ENCODE results near the gene LAMB4. TPM values are rescaled to one million over a fixed set of nuclear protein-coding genes. Genes with fewer than 3 reads are reported as not detected.

Gene LAMB4
- total and polyA plus RNA-seq, 2 experiments from 2014 or later, result not detected

DNA sequence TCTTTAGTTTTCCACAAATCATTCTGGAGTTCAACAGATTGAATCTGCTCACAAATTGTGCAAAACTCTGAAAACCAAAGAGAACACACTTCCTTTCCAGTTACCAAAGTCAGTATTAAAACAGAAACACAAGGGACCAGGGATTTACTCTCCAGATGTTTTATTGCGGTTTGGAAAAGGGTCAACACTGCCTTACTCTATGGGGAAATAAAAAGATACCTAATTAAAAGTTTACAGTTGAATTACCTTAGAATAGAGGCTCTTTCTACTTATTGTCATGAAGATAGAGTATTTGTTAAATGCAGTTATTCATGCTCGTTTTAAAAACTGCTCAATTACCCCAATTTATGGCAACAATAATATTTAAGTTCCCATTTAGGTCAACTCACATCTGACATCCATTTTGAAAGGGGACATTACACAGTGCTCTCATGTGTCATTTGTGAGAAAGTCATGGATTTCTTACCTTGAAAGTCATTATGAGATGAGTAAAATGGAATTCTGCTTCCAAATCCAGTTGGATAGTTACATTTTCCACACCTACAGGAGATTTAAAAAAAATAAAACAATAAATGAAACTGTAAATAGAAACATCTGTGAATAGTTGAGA is 135.6 kb downstream of the LAMB4 start:
- Histone ChIP-seq H4K20me1 (replicated peaks; ENCODE audit: insufficient read depth) (no peaks in the 10 kb centered on the region), H3K4me1 (ENCODE audit: insufficient read depth) (peaks cover 22% of the 10 kb centered on the region), H2AFZ (no peak overlapping the region), H3K79me2 (replicated peaks; ENCODE audit: insufficient read depth) (no peaks in the 10 kb centered on the region), H3K36me3 (ENCODE audit: insufficient read depth) (peaks cover 4% of the 10 kb centered on the region), H3K4me2 (0 out of 2 replicates have a peak overlapping the region, but pooled peaks have one; percentile 29), H3K4me3 (no peak overlapping the region), H3K27me3 (ENCODE audit: insufficient read depth) (no peaks in the 10 kb centered on the region), H3K9me2 (ENCODE audit: insufficient read depth) (no peaks in the 10 kb centered on the region), H3F3A (replicated peaks; ENCODE audit: low read depth) (no peaks in the 10 kb centered on the region), H3K27ac (ENCODE audit: low read depth) (no peak overlapping the region)
- no peak overlapping the region for H3K4me3 Mint-ChIP-seq
- peaks cover 9% of the 10 kb centered on the region; the same call in 2 of the 3 replicates for H3K36me3 Mint-ChIP-seq (ENCODE audit: low read depth)
- H3K27ac Mint-ChIP-seq, result no peak overlapping the region
- H3K27me3 Mint-ChIP-seq (ENCODE audit: insufficient read depth, low read depth, poor library complexity), result peaks cover 2% of the 10 kb centered on the region
- peaks cover 24% of the 10 kb centered on the region for H3K4me1 Mint-ChIP-seq
- DNase-seq (ENCODE audit: low spot score) (no peak), ATAC-seq (no peak)
- TF ChIP-seq EZH2 (IDR thresholded peaks at IDR 0.05; ENCODE audit: low read depth, unreplicated experiment) (no peak), ZNF331 (CRISPR knock-in tag; IDR thresholded peaks at IDR 0.05; ENCODE audit: low read depth) (no peak), STAT1 (IDR thresholded peaks at IDR 0.05; ENCODE audit: unreplicated experiment) (no peak)
- TF ChIP-seq, protein P1, sequence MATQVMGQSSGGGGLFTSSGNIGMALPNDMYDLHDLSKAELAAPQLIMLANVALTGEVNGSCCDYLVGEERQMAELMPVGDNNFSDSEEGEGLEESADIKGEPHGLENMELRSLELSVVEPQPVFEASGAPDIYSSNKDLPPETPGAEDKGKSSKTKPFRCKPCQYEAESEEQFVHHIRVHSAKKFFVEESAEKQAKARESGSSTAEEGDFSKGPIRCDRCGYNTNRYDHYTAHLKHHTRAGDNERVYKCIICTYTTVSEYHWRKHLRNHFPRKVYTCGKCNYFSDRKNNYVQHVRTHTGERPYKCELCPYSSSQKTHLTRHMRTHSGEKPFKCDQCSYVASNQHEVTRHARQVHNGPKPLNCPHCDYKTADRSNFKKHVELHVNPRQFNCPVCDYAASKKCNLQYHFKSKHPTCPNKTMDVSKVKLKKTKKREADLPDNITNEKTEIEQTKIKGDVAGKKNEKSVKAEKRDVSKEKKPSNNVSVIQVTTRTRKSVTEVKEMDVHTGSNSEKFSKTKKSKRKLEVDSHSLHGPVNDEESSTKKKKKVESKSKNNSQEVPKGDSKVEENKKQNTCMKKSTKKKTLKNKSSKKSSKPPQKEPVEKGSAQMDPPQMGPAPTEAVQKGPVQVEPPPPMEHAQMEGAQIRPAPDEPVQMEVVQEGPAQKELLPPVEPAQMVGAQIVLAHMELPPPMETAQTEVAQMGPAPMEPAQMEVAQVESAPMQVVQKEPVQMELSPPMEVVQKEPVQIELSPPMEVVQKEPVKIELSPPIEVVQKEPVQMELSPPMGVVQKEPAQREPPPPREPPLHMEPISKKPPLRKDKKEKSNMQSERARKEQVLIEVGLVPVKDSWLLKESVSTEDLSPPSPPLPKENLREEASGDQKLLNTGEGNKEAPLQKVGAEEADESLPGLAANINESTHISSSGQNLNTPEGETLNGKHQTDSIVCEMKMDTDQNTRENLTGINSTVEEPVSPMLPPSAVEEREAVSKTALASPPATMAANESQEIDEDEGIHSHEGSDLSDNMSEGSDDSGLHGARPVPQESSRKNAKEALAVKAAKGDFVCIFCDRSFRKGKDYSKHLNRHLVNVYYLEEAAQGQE (IDR thresholded peaks at IDR 0.05; ENCODE audit: unreplicated experiment), result no peak
- TF ChIP-seq, protein P2, sequence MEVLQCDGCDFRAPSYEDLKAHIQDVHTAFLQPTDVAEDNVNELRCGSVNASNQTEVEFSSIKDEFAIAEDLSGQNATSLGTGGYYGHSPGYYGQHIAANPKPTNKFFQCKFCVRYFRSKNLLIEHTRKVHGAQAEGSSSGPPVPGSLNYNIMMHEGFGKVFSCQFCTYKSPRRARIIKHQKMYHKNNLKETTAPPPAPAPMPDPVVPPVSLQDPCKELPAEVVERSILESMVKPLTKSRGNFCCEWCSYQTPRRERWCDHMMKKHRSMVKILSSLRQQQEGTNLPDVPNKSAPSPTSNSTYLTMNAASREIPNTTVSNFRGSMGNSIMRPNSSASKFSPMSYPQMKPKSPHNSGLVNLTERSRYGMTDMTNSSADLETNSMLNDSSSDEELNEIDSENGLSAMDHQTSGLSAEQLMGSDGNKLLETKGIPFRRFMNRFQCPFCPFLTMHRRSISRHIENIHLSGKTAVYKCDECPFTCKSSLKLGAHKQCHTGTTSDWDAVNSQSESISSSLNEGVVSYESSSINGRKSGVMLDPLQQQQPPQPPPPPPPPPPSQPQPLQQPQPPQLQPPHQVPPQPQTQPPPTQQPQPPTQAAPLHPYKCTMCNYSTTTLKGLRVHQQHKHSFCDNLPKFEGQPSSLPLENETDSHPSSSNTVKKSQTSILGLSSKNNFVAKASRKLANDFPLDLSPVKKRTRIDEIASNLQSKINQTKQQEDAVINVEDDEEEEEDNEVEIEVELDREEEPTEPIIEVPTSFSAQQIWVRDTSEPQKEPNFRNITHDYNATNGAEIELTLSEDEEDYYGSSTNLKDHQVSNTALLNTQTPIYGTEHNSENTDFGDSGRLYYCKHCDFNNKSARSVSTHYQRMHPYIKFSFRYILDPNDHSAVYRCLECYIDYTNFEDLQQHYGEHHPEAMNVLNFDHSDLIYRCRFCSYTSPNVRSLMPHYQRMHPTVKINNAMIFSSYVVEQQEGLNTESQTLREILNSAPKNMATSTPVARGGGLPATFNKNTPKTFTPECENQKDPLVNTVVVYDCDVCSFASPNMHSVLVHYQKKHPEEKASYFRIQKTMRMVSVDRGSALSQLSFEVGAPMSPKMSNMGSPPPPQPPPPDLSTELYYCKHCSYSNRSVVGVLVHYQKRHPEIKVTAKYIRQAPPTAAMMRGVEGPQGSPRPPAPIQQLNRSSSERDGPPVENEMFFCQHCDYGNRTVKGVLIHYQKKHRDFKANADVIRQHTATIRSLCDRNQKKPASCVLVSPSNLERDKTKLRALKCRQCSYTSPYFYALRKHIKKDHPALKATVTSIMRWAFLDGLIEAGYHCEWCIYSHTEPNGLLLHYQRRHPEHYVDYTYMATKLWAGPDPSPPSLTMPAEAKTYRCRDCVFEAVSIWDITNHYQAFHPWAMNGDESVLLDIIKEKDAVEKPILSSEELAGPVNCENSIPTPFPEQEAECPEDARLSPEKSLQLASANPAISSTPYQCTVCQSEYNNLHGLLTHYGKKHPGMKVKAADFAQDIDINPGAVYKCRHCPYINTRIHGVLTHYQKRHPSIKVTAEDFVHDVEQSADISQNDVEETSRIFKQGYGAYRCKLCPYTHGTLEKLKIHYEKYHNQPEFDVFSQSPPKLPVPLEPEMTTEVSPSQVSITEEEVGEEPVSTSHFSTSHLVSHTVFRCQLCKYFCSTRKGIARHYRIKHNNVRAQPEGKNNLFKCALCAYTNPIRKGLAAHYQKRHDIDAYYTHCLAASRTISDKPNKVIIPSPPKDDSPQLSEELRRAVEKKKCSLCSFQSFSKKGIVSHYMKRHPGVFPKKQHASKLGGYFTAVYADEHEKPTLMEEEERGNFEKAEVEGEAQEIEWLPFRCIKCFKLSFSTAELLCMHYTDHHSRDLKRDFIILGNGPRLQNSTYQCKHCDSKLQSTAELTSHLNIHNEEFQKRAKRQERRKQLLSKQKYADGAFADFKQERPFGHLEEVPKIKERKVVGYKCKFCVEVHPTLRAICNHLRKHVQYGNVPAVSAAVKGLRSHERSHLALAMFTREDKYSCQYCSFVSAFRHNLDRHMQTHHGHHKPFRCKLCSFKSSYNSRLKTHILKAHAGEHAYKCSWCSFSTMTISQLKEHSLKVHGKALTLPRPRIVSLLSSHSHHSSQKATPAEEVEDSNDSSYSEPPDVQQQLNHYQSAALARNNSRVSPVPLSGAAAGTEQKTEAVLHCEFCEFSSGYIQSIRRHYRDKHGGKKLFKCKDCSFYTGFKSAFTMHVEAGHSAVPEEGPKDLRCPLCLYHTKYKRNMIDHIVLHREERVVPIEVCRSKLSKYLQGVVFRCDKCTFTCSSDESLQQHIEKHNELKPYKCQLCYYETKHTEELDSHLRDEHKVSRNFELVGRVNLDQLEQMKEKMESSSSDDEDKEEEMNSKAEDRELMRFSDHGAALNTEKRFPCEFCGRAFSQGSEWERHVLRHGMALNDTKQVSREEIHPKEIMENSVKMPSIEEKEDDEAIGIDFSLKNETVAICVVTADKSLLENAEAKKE (CRISPR knock-in tag; IDR thresholded peaks at IDR 0.05), result no peak
- TF ChIP-seq, protein P3, sequence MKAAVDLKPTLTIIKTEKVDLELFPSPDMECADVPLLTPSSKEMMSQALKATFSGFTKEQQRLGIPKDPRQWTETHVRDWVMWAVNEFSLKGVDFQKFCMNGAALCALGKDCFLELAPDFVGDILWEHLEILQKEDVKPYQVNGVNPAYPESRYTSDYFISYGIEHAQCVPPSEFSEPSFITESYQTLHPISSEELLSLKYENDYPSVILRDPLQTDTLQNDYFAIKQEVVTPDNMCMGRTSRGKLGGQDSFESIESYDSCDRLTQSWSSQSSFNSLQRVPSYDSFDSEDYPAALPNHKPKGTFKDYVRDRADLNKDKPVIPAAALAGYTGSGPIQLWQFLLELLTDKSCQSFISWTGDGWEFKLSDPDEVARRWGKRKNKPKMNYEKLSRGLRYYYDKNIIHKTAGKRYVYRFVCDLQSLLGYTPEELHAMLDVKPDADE (IDR thresholded peaks at IDR 0.05), result no peak
- H3K9me3 Mint-ChIP-seq, result no peaks in the 10 kb centered on the region

Measured in GM23338 (cell line).